MCF 10A (cell line): Measurements from ENCODE around the gene CDCP2. TPM values are rescaled to one million over a fixed set of nuclear protein-coding genes. Genes with fewer than 3 reads are reported as not detected.
A peak's percentile ranks its signal among the peaks of the same experiment; 100 is the strongest.
"Not testable (repeated sequence)": the region's sequence is repeated elsewhere in the genome, so short reads cannot be mapped to it uniquely, and the experiment has no call there.

Experiments
- BruUV-seq: library from RNA; stranded (reverse); fragments of 400-500 nt; replicated peaks from 2 replicates; lab custom pipeline; 2021; lab: Mats Ljungman, UMichigan
- CTCF ChIA-PET: fragments of 300-600 bp; sonication (Branson Sonifier 250); formaldehyde crosslinking; extraction: SDS; loops from one replicate; lab custom pipeline; 2021; ENCODE audit warnings: antibody characterized with exemption, inconsistent platforms; lab: Yijun Ruan, JAX
- POLR2A ChIA-PET: fragments of 300-600, 350-650 bp; sonication (Branson Sonifier 250); formaldehyde crosslinking; extraction: SDS; loops from one replicate; lab custom pipeline; 2020; ENCODE audit warnings: antibody characterized with exemption, inconsistent platforms; lab: Yijun Ruan, JAX
- DNase-seq: peaks from one replicate; pipeline ENCODE4 v3.0.0-alpha.2; 2018; ENCODE audit not compliant: unreplicated experiment
- H3K27ac Mint-ChIP-seq: one replicate; pipeline ENCODE4 v1.8.0; 2022; ENCODE audit warnings: mild to moderate bottlenecking, low read depth, mixed read lengths; ENCODE audit not compliant: unreplicated experiment
- H3K27me3 Mint-ChIP-seq: one replicate; pipeline ENCODE4 v1.8.0; 2022; ENCODE audit warnings: mixed read lengths; ENCODE audit not compliant: insufficient read depth, unreplicated experiment
- H3K36me3 Mint-ChIP-seq: one replicate; pipeline ENCODE4 v1.8.0; 2022; ENCODE audit warnings: mild to moderate bottlenecking, moderate library complexity, mixed read lengths; ENCODE audit not compliant: insufficient read depth, unreplicated experiment
- H3K4me1 Mint-ChIP-seq: one replicate; pipeline ENCODE4 v1.8.0; 2022; ENCODE audit warnings: mixed read lengths; ENCODE audit not compliant: insufficient read depth, unreplicated experiment
- H3K4me3 Mint-ChIP-seq: one replicate; pipeline ENCODE4 v1.8.0; 2022; ENCODE audit warnings: mild to moderate bottlenecking, moderate library complexity, mixed read lengths; ENCODE audit not compliant: unreplicated experiment
- H3K9me3 Mint-ChIP-seq: one replicate; pipeline ENCODE4 v1.8.0; 2022; ENCODE audit warnings: mixed read lengths; ENCODE audit not compliant: unreplicated experiment
- intact Hi-C: fragments of 100-400 bp; cut with micrococcal nuclease; formaldehyde crosslinking; loops from 2 replicates; pipeline ENCODE4 v1.14.1; 2022
- total RNA-seq: library from RNA; stranded (reverse); gene quantifications from 2 replicates; pipeline ENCODE4 v1.2.3, GENCODE V29; 2022
- TF ChIP-seq, protein P1 (sequence below): fragments of 200-600 bp; IDR thresholded peaks from one replicate; pipeline ENCODE4 v1.8.0; 2022; ENCODE audit warnings: antibody characterized with exemption, mild to moderate bottlenecking; ENCODE audit not compliant: unreplicated experiment

Gene CDCP2
- total RNA-seq, 1 experiment from 2014 or later, result not detected

DNA sequence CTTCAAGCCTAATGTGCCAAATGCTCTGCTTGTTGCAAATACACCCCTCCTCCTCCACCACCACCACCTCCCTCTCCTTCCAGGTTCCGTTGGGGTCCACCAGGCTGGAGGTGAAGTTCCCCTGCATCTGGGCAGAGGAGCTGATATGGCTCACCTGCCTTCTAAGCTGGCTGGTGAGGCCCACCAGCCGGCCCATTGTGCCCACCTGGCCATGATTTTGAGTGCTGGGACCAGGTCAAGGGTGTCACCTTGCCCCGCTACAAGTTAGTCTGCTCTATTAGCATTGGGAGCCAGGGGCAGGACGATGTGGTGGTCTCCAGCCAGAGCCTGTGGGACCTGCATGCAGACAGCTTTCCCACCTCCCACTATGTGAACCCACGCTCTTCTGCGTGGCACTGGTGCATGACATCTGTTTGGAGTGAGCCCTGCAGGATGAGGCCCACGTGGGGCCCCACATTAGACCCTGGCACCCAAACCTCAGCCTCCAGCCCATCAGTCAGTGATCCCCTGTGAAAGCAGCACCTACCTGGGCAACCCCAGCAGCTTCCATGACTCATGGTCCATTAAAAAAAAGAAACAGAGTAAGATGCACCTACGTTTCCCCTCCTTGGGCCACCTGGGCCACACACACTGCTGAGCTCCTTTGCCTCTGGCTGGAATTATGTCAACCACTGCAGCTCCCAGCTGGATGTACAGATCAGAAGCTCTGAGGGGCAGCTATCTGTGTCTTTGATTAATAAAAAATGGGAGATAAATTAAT is 15.6 kb upstream of the CDCP2 start:
- peak; percentile 23 for DNase-seq
- Mint-ChIP-seq H3K9me3 (no peaks in the 10 kb centered on the region), H3K27me3 (no peaks in the 10 kb centered on the region), H3K4me3 (no peak overlapping the region), H3K36me3 (no peaks in the 10 kb centered on the region), H3K4me1 (peaks cover 14% of the 10 kb centered on the region), H3K27ac (no peak overlapping the region)
- ChIA-PET CTCF (interaction anchor here (0.5 kb wide), 1 partner anchor 18 kb away, joined by 3 read pairs; no protein-coding TSS in a partner anchor), POLR2A (interaction anchor here (0.7 to 1.1 kb wide), 5 partner anchors 11 to 331 kb away, joined by 3 to 6 read pairs (median 4); partner anchors contain the start of genes CYB5RL, MRPL37 and NDC1)
- TF ChIP-seq, protein P1, sequence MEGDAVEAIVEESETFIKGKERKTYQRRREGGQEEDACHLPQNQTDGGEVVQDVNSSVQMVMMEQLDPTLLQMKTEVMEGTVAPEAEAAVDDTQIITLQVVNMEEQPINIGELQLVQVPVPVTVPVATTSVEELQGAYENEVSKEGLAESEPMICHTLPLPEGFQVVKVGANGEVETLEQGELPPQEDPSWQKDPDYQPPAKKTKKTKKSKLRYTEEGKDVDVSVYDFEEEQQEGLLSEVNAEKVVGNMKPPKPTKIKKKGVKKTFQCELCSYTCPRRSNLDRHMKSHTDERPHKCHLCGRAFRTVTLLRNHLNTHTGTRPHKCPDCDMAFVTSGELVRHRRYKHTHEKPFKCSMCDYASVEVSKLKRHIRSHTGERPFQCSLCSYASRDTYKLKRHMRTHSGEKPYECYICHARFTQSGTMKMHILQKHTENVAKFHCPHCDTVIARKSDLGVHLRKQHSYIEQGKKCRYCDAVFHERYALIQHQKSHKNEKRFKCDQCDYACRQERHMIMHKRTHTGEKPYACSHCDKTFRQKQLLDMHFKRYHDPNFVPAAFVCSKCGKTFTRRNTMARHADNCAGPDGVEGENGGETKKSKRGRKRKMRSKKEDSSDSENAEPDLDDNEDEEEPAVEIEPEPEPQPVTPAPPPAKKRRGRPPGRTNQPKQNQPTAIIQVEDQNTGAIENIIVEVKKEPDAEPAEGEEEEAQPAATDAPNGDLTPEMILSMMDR, result no peak
- intact Hi-C loops, result no loop called here
- no TSS peak for BruUV-seq

DNA sequence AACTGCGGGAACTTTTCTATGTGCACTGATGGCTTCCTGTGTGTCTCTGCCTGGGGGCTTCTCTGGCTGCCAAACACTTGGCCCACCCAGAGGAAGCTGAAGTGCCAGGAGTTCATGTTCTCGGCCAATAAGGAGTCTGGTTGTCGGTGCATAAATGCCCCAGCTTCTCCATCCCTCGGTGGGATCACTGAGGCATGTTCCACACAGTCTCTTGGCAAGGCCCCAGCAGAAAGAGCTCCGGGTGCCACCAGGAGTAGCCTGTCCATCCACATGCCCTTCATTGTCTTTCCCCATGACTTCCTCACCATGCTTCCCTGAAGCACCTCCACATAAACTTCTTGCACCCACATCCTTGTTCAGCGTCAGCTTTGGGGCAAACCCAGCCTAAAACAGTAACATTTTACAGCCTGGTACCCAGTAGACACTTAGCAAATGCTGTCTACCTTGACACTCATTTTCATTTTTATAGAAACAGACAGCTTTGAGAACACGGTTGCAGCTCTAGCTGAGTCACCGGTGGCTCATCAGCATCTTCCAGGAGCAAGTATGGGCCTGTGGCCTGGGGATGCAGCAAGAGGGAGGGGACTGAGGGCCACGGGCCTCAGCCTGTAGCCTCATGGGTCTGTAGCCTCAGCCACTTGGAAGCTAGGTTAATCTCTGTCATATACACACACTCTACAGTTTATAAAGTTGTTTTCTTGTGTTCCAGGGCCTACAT is 14.8 kb upstream of the CDCP2 start:
- intact Hi-C loops, result no loop called here
- Mint-ChIP-seq H3K36me3 (no peaks in the 10 kb centered on the region), H3K4me1 (peaks cover 14% of the 10 kb centered on the region), H3K27me3 (no peaks in the 10 kb centered on the region), H3K4me3 (no peak overlapping the region), H3K9me3 (no peaks in the 10 kb centered on the region), H3K27ac (no peak overlapping the region)
- ChIA-PET CTCF (interaction anchor here (0.6 to 0.8 kb wide), 2 partner anchors 42 to 94 kb away, joined by 3 read pairs; no protein-coding TSS in a partner anchor), POLR2A (interaction anchor here (0.7 to 1.1 kb wide), 4 partner anchors 32 to 332 kb away, joined by 3 to 6 read pairs (median 4); partner anchors contain the start of genes CYB5RL, MRPL37 and NDC1)
- BruUV-seq, result no TSS peak
- peak; percentile 80 for DNase-seq
- TF ChIP-seq, protein P1, result no peak

DNA sequence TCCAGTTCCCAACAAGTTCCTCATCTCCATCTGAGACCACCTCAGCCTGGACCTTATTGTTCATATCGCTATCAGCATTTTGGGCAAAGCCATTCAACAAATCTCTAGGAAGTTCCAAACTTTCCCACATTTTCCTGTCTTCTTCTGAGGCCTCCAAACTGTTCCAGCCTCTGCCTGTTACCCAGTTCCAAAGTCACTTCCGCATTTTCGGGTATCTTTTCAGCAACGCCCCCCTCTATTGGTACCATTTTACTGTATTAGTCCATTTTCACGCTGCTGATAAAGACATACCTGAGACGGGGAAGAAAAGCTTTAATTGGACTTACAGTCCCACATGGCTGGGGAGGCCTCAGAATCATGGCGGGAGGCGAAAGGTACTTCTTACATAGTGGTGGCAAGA is 13.6 kb upstream of the CDCP2 start:
- H3K36me3 Mint-ChIP-seq, intact Hi-C loops, BruUV-seq, DNase-seq, H3K27ac Mint-ChIP-seq, H3K4me3 Mint-ChIP-seq, H3K27me3 Mint-ChIP-seq, H3K9me3 Mint-ChIP-seq, POLR2A ChIA-PET: not testable (repeated sequence)
- CTCF ChIA-PET, result interaction anchor here (1.1 kb wide), 1 partner anchor 98 kb away, joined by 3 read pairs; no protein-coding TSS in a partner anchor
- peaks cover 14% of the 10 kb centered on the region for H3K4me1 Mint-ChIP-seq

DNA sequence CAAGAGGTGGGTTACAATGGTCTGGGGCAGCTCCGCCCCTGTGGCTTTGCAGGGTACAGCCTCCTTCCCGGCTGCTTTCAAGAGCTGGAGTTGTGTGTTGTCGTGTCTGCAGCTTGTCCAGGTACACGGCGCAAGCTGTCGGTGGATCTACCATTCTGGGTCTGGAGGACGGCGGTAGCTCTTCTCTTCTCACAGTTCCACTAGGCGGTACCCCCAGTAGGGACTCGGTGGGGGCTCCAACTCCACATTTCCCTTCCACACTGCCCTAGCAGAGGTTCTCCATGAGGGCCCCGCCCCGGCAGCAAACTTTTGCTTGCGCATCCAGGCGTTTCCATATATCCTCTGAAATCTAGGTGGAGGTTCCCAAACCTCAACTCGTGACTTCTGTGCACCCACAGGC is 12.3 kb upstream of the CDCP2 start:
- ChIA-PET CTCF (interaction anchor here (0.5 to 0.6 kb wide), 2 partner anchors 149 to 206 kb away, joined by 3 read pairs; no protein-coding TSS in a partner anchor), POLR2A (interaction anchor here (1.4 kb wide), 1 partner anchor 35 kb away, joined by 6 read pairs; the partner anchor contains the start of genes CYB5RL and MRPL37)
- Mint-ChIP-seq H3K27me3 (no peaks in the 10 kb centered on the region), H3K4me3 (no peak overlapping the region), H3K4me1 (peaks cover 11% of the 10 kb centered on the region), H3K27ac (no peak overlapping the region), H3K36me3 (no peaks in the 10 kb centered on the region), H3K9me3 (no peaks in the 10 kb centered on the region)
- TF ChIP-seq, protein P1, result no peak
- intact Hi-C loops, result no loop called here
- no peak for DNase-seq
- BruUV-seq, result no TSS peak
